ENCODE results near the gene SLC9A7. TPM values are rescaled to one million over a fixed set of nuclear protein-coding genes. Genes with fewer than 3 reads are reported as not detected.

The SLC9A7 gene
- total and polyA plus RNA-seq, 4 donors: 2.3 to 13.2 (median 3.1) TPM

DNA sequence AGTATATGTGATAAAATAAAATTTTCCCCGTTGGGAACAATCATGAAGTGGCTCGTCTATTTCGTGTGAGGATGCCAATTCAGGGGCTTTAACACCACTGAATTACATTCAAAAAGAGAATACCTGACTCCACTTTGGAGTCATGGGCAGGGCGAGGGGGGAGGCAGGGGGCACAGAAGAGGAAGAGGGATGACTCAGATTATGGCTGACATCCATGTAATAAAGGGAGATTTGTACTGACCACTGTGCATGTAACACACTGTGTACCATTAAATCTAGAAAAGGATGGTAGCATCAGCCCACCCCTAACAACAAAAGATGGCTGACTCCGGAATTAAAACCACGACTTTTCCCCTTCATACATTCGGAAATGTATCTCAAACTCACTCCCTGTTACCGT lies 1.3 kb downstream of the SLC9A7 start:
- Histone ChIP-seq H3K27ac (ENCODE audit: low read depth in 1 of 2, low read length in 2 of 2) (no peak overlapping the region), H3K4me3 (ENCODE audit: low read depth in 1 of 3, low read length in 3 of 3) (no peak overlapping the region), H3K9ac (ENCODE audit: low read depth in 1 of 2, low read length in 2 of 2) (no peak overlapping the region), H3K9me3 (ENCODE audit: control insufficient read depth in 4 of 4, low read length in 3 of 4) (no peaks in the 10 kb centered on the region), H3K4me1 (ENCODE audit: control insufficient read depth in 4 of 4, insufficient read depth in 4 of 4, low read length in 3 of 4) (peaks cover 0 to 8% (median 3%) of the 10 kb centered on the region in 4 donors), H3K36me3 (ENCODE audit: control insufficient read depth in 4 of 4, insufficient read depth in 3 of 4, low read depth in 1 of 4, low read length in 3 of 4) (no peaks in the 10 kb centered on the region), H3K27me3 (ENCODE audit: control insufficient read depth in 4 of 4, insufficient read depth in 4 of 4, low read length in 3 of 4) (peaks cover 0 to 2% (median 0%) of the 10 kb centered on the region in 4 donors)
- WGBS: 84% methylated on average over 8 of the region's 8 CpGs
- TF ChIP-seq, protein P1, sequence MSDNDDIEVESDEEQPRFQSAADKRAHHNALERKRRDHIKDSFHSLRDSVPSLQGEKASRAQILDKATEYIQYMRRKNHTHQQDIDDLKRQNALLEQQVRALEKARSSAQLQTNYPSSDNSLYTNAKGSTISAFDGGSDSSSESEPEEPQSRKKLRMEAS (IDR thresholded peaks at IDR 0.05): no peak
- no peak for TF ChIP-seq HNF4A (conservative IDR thresholded peaks at IDR 0.05)
- TF ChIP-seq HNF4G (IDR thresholded peaks at IDR 0.05): no peak
- no peak for TF ChIP-seq EGR1 (IDR thresholded peaks at IDR 0.05; ENCODE audit: low read depth in 2 of 2)
- TF ChIP-seq GABPA (IDR thresholded peaks at IDR 0.05 in 1 of 2, conservative IDR thresholded peaks at IDR 0.05 in 1 of 2): no peak
- TF ChIP-seq FOXA1 (IDR thresholded peaks at IDR 0.05): no peak
- TF ChIP-seq, protein P2, sequence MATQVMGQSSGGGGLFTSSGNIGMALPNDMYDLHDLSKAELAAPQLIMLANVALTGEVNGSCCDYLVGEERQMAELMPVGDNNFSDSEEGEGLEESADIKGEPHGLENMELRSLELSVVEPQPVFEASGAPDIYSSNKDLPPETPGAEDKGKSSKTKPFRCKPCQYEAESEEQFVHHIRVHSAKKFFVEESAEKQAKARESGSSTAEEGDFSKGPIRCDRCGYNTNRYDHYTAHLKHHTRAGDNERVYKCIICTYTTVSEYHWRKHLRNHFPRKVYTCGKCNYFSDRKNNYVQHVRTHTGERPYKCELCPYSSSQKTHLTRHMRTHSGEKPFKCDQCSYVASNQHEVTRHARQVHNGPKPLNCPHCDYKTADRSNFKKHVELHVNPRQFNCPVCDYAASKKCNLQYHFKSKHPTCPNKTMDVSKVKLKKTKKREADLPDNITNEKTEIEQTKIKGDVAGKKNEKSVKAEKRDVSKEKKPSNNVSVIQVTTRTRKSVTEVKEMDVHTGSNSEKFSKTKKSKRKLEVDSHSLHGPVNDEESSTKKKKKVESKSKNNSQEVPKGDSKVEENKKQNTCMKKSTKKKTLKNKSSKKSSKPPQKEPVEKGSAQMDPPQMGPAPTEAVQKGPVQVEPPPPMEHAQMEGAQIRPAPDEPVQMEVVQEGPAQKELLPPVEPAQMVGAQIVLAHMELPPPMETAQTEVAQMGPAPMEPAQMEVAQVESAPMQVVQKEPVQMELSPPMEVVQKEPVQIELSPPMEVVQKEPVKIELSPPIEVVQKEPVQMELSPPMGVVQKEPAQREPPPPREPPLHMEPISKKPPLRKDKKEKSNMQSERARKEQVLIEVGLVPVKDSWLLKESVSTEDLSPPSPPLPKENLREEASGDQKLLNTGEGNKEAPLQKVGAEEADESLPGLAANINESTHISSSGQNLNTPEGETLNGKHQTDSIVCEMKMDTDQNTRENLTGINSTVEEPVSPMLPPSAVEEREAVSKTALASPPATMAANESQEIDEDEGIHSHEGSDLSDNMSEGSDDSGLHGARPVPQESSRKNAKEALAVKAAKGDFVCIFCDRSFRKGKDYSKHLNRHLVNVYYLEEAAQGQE (IDR thresholded peaks at IDR 0.05): no peak
- no peak for TF ChIP-seq RAD21 (IDR thresholded peaks at IDR 0.05)
- TF ChIP-seq, protein P3, sequence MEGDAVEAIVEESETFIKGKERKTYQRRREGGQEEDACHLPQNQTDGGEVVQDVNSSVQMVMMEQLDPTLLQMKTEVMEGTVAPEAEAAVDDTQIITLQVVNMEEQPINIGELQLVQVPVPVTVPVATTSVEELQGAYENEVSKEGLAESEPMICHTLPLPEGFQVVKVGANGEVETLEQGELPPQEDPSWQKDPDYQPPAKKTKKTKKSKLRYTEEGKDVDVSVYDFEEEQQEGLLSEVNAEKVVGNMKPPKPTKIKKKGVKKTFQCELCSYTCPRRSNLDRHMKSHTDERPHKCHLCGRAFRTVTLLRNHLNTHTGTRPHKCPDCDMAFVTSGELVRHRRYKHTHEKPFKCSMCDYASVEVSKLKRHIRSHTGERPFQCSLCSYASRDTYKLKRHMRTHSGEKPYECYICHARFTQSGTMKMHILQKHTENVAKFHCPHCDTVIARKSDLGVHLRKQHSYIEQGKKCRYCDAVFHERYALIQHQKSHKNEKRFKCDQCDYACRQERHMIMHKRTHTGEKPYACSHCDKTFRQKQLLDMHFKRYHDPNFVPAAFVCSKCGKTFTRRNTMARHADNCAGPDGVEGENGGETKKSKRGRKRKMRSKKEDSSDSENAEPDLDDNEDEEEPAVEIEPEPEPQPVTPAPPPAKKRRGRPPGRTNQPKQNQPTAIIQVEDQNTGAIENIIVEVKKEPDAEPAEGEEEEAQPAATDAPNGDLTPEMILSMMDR (IDR thresholded peaks at IDR 0.05; ENCODE audit: low read depth, low read length, missing input control): no peak
- TF ChIP-seq TAF1 (conservative IDR thresholded peaks at IDR 0.05): no peak
- TF ChIP-seq, protein P4, sequence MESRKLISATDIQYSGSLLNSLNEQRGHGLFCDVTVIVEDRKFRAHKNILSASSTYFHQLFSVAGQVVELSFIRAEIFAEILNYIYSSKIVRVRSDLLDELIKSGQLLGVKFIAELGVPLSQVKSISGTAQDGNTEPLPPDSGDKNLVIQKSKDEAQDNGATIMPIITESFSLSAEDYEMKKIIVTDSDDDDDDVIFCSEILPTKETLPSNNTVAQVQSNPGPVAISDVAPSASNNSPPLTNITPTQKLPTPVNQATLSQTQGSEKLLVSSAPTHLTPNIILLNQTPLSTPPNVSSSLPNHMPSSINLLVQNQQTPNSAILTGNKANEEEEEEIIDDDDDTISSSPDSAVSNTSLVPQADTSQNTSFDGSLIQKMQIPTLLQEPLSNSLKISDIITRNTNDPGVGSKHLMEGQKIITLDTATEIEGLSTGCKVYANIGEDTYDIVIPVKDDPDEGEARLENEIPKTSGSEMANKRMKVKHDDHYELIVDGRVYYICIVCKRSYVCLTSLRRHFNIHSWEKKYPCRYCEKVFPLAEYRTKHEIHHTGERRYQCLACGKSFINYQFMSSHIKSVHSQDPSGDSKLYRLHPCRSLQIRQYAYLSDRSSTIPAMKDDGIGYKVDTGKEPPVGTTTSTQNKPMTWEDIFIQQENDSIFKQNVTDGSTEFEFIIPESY (IDR thresholded peaks at IDR 0.05): no peak
- no peak for TF ChIP-seq NR2F2 (IDR thresholded peaks at IDR 0.05)
- TF ChIP-seq JUND (IDR thresholded peaks at IDR 0.05): no peak
- DNase-seq (ENCODE audit: low spot score): no peak

DNA sequence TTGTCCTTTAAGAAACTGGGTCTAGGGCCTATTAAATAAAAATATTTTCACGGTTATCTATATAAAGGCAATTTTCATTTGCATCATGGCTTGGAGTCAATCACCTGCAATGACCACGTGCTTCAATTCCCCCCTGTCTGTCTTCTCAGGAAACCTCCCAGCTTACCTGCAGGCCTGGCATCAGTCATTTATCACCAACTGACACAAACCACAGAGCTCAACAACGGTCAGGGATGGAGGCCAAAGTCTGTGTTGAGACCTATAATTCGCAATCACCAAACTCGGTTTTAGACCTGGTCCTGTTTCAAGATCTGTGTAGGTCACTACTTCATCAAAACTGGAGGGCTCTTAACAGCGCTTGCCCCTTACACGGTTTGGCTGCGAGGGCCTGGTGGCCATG lies 1.9 kb downstream of the SLC9A7 start:
- 59% methylated on average over 8 of the region's 8 CpGs for WGBS
- Histone ChIP-seq H3K4me3 (ENCODE audit: low read depth in 1 of 3, low read length in 3 of 3) (no peak overlapping the region), H3K9ac (ENCODE audit: low read depth in 1 of 2, low read length in 2 of 2) (no peak overlapping the region), H3K4me1 (ENCODE audit: control insufficient read depth in 4 of 4, insufficient read depth in 4 of 4, low read length in 3 of 4) (peaks cover 0 to 8% (median 3%) of the 10 kb centered on the region in 4 donors), H3K36me3 (ENCODE audit: control insufficient read depth in 4 of 4, insufficient read depth in 3 of 4, low read depth in 1 of 4, low read length in 3 of 4) (no peaks in the 10 kb centered on the region), H3K27ac (ENCODE audit: low read depth in 1 of 2, low read length in 2 of 2) (no peak overlapping the region), H3K27me3 (ENCODE audit: control insufficient read depth in 4 of 4, insufficient read depth in 4 of 4, low read length in 3 of 4) (peaks cover 0 to 2% (median 0%) of the 10 kb centered on the region in 4 donors), H3K9me3 (ENCODE audit: control insufficient read depth in 4 of 4, low read length in 3 of 4) (no peaks in the 10 kb centered on the region)
- no peak for DNase-seq (ENCODE audit: low spot score)
- TF ChIP-seq RAD21 (IDR thresholded peaks at IDR 0.05): no peak
- TF ChIP-seq TAF1 (conservative IDR thresholded peaks at IDR 0.05): no peak
- TF ChIP-seq, protein P3 (IDR thresholded peaks at IDR 0.05; ENCODE audit: low read depth, low read length, missing input control): no peak
- TF ChIP-seq YY1 (IDR thresholded peaks at IDR 0.05): no peak
- TF ChIP-seq, protein P1 (IDR thresholded peaks at IDR 0.05): no peak
- TF ChIP-seq FOXA2 (IDR thresholded peaks at IDR 0.05): no peak
- no peak for TF ChIP-seq HNF4A (conservative IDR thresholded peaks at IDR 0.05)
- no peak for TF ChIP-seq EGR1 (IDR thresholded peaks at IDR 0.05; ENCODE audit: low read depth in 2 of 2)
- no peak for TF ChIP-seq RXRA (IDR thresholded peaks at IDR 0.05)
- TF ChIP-seq, protein P4 (IDR thresholded peaks at IDR 0.05): no peak
- no peak for TF ChIP-seq SP1 (IDR thresholded peaks at IDR 0.05)
- no peak for TF ChIP-seq JUND (IDR thresholded peaks at IDR 0.05)
